Panc1 (cell line): Measurements from ENCODE around the gene RGS5. TPM values are rescaled to one million over a fixed set of nuclear protein-coding genes. Genes with fewer than 3 reads are reported as not detected.
"Not testable (repeated sequence)": the region's sequence is repeated elsewhere in the genome, so short reads cannot be mapped to it uniquely, and the experiment has no call there.

Source experiments
- ATAC-seq: fragments of 200-7000 bp; cut with Tn5 transposase; 2 replicates; pipeline ENCODE4 v1.9.1; 2020; ENCODE audit warnings: mild to moderate bottlenecking, moderate library complexity
- BruUV-seq: library from RNA; stranded (reverse); fragments of 400-500 nt; replicated peaks from 2 replicates; lab custom pipeline; 2021; lab: Mats Ljungman, UMichigan
- CTCF ChIA-PET: fragments of 300-600 bp; sonication (Branson Sonifier 250); formaldehyde crosslinking; loops from one replicate; lab custom pipeline; 2022; ENCODE audit warnings: antibody characterized with exemption; lab: Charles Lee
- POLR2A ChIA-PET: fragments of 300-600 bp; sonication (Branson Sonifier 250); formaldehyde crosslinking; loops from one replicate; lab custom pipeline; 2022; ENCODE audit warnings: antibody characterized with exemption; lab: Charles Lee
- DNase-seq: peaks from one replicate; pipeline ENCODE4 v3.0.0-alpha.2; 2010; ENCODE audit warnings: low read depth, low spot score
- H3K27ac ChIP-seq: 2 replicates; pipeline ENCODE4 v1.5.1; 2011; ENCODE audit warnings: mild to moderate bottlenecking, low read length, inconsistent platforms
- H3K27me3 ChIP-seq: fragments of 200-500 bp; sonication (Bioruptor generic); 2 replicates; pipeline ENCODE4 v1.6.0; 2014; ENCODE audit warnings: low read length, inconsistent platforms; ENCODE audit not compliant: control insufficient read depth, insufficient read depth
- H3K36me3 ChIP-seq: fragments of 200-500 bp; sonication (Bioruptor generic); 2 replicates; pipeline ENCODE4 v1.5.1; 2014; ENCODE audit warnings: inconsistent platforms, mild to moderate bottlenecking, low read length, moderate library complexity; ENCODE audit not compliant: control insufficient read depth, insufficient read depth
- H3K4me1 ChIP-seq: 2 replicates; pipeline ENCODE4 v1.5.1; 2011; ENCODE audit warnings: inconsistent platforms, mild to moderate bottlenecking, low read length, moderate library complexity; ENCODE audit not compliant: control insufficient read depth, insufficient read depth
- H3K4me3 ChIP-seq, 2 experiments: 2 replicates each; pipeline ENCODE4 v1.5.1; 2011 to 2012; ENCODE audit warnings: low read depth in 2 of 2, low read length in 2 of 2, mild to moderate bottlenecking in 2 of 2, inconsistent platforms in 1 of 2, moderate library complexity in 1 of 2
- H3K9me3 ChIP-seq: fragments of 200-500 bp; sonication (Bioruptor generic); 2 replicates; pipeline ENCODE4 v1.5.1; 2014; ENCODE audit warnings: low read depth, mild to moderate bottlenecking, inconsistent platforms, low read length, moderate library complexity; ENCODE audit not compliant: control insufficient read depth, insufficient read depth
- CTCF ChIP-seq: fragments of 450-650 bp; IDR thresholded peaks from 2 replicates; pipeline ENCODE4 v1.5.1; 2017; ENCODE audit warnings: mild to moderate bottlenecking
- POLR2AphosphoS5 ChIP-seq: IDR thresholded peaks from 2 replicates; pipeline ENCODE4 v1.6.1; 2012; ENCODE audit warnings: mild to moderate bottlenecking, low read depth, low read length, moderate library complexity
- SIN3A ChIP-seq: IDR thresholded peaks from 2 replicates; pipeline ENCODE4 v1.6.1; 2012; ENCODE audit warnings: low read depth, mild to moderate bottlenecking, low read length, moderate library complexity, borderline replicate concordance; ENCODE audit not compliant: insufficient read depth
- TCF7L2 ChIP-seq: IDR thresholded peaks from 2 replicates; pipeline ENCODE4 v1.6.1; 2011; ENCODE audit warnings: mild to moderate bottlenecking, low read depth, low read length, inconsistent platforms
- in situ Hi-C: cut with HindIII; loops from 2 replicates; pipeline ENCODE4 v1.10.0; 2016; ENCODE audit warnings: low sequenced_read_pairs, low pct_unique_long_range_greater_than_20kb
- intact Hi-C: fragments of 100-400 bp; cut with micrococcal nuclease; formaldehyde crosslinking; loops from one replicate; pipeline ENCODE4 v1.10.0; 2022; ENCODE audit not compliant: unreplicated experiment
- total RNA-seq: library from RNA; stranded (reverse); gene quantifications from one replicate; pipeline ENCODE4 v1.2.1, GENCODE V29; 2021; ENCODE audit not compliant: unreplicated experiment
- TF ChIP-seq, protein P1 (sequence below), 2 experiments: IDR thresholded peaks; 2 replicates each; pipeline ENCODE4 v1.6.1; 2011 to 2012; ENCODE audit warnings: low read depth in 2 of 2, control low read depth in 1 of 2, low read length in 1 of 2, mild to moderate bottlenecking in 1 of 2, moderate library complexity in 1 of 2; ENCODE audit not compliant: insufficient read depth in 1 of 2

Gene RGS5
- total RNA-seq, 1 experiment from 2014 or later = 1.5 TPM

- no TSS peak for BruUV-seq
- Histone ChIP-seq H3K27me3 (no peaks in the 10 kb centered on the region), H3K4me1 (no peaks in the 10 kb centered on the region), H3K9me3 (no peaks in the 10 kb centered on the region), H3K27ac (no peak overlapping the region), H3K36me3 (no peaks in the 10 kb centered on the region), H3K4me3 (no peak overlapping the region)
- intact Hi-C loops (no loop called here), in situ Hi-C loops (no loop called here)
- TF ChIP-seq CTCF (no peak), SIN3A (no peak), TCF7L2 (no peak), POLR2AphosphoS5 (no peak)
- TF ChIP-seq, protein P1, sequence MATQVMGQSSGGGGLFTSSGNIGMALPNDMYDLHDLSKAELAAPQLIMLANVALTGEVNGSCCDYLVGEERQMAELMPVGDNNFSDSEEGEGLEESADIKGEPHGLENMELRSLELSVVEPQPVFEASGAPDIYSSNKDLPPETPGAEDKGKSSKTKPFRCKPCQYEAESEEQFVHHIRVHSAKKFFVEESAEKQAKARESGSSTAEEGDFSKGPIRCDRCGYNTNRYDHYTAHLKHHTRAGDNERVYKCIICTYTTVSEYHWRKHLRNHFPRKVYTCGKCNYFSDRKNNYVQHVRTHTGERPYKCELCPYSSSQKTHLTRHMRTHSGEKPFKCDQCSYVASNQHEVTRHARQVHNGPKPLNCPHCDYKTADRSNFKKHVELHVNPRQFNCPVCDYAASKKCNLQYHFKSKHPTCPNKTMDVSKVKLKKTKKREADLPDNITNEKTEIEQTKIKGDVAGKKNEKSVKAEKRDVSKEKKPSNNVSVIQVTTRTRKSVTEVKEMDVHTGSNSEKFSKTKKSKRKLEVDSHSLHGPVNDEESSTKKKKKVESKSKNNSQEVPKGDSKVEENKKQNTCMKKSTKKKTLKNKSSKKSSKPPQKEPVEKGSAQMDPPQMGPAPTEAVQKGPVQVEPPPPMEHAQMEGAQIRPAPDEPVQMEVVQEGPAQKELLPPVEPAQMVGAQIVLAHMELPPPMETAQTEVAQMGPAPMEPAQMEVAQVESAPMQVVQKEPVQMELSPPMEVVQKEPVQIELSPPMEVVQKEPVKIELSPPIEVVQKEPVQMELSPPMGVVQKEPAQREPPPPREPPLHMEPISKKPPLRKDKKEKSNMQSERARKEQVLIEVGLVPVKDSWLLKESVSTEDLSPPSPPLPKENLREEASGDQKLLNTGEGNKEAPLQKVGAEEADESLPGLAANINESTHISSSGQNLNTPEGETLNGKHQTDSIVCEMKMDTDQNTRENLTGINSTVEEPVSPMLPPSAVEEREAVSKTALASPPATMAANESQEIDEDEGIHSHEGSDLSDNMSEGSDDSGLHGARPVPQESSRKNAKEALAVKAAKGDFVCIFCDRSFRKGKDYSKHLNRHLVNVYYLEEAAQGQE (IDR thresholded peaks at IDR 0.05; ENCODE audit: insufficient read depth in 1 of 2, low read depth in 2 of 2, low read length in 1 of 2) = no peak
- DNase-seq (no peak), ATAC-seq (no peak)
- ChIA-PET CTCF (no interaction called here), POLR2A (no interaction called here)
These were observed 38.0 kb upstream of the RGS5 start for GRCh38 chr1:163240705-163241104.

DNA sequence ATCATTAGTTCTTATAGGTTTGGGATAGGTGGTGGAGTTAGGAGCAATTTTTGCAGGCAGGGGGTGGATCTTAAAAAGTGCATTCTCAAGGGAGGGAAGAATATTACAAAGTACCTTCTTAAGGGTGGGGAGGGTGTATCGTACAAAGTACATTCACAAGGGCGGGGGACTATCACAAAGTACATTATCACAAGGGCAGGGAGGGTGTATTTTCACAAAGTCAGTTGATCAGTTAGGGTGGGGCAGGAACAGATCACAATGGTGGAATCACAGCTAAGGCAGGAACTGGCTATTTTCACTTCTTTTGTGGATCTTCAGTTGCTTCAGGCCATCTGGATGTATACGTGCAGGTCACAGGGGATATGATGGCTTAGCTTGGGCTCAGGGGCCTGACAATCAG is 30.9 kb upstream of the RGS5 start:
- H3K27ac ChIP-seq, in situ Hi-C loops, DNase-seq, H3K4me3 ChIP-seq, BruUV-seq, H3K36me3 ChIP-seq, intact Hi-C loops, POLR2A ChIA-PET, CTCF ChIA-PET, H3K4me1 ChIP-seq, H3K27me3 ChIP-seq, ATAC-seq, H3K9me3 ChIP-seq: not testable (repeated sequence)

DNA sequence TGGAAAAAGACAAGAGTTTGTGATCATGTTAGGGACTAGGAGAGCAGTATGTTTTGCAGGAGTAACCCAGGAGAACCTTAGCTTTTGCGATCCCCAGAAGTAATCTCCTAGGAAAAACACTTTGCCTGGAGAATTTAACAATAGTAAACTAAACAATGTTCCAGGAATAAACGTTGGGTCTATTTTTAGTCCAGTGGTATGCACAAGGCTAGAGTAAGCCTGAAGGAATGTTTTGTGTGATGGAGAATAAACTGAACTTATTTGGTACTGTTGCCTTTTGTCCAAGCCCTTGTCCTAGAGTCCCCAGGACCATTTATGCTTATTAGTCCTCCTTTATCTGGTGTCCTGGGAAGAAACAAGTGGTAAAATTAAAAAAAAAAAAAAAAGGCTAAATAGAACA is 28.7 kb upstream of the RGS5 start:
- POLR2A ChIA-PET = no interaction called here
- no peaks in the 10 kb centered on the region for H3K36me3 ChIP-seq
- CTCF ChIA-PET = no interaction called here

More for the DNA sequence above, 28.7 kb upstream of the RGS5 start:
- DNase-seq = peak; percentile 15
- H3K9me3 ChIP-seq = no peaks in the 10 kb centered on the region
- no peaks in the 10 kb centered on the region for H3K27me3 ChIP-seq
- no peak for TF ChIP-seq TCF7L2
- TF ChIP-seq SIN3A = no peak
- TF ChIP-seq, protein P1 (IDR thresholded peaks at IDR 0.05; ENCODE audit: insufficient read depth in 1 of 2, low read depth in 2 of 2, low read length in 1 of 2) = no peak
- no peak for TF ChIP-seq POLR2AphosphoS5
- TF ChIP-seq CTCF = no peak
- in situ Hi-C loops = no loop called here
- intact Hi-C loops = no loop called here
- ATAC-seq = no peak
- H3K4me1 ChIP-seq = no peaks in the 10 kb centered on the region
- BruUV-seq = no TSS peak
- no peak overlapping the region for H3K4me3 ChIP-seq
- no peak overlapping the region for H3K27ac ChIP-seq
